HG03108 (cell line): ENCODE results near the gene DNAH7.

Source experiments
- ATAC-seq: cut with Tn5 transposase; IDR thresholded peaks from one replicate; pipeline ENCODE4 v1.9.1; 2021; ENCODE audit warnings: moderate library complexity; ENCODE audit not compliant: unreplicated experiment

The DNAH7 gene

GRCh38 chr2:196079052-196079451, 10.4 kb upstream of the DNAH7 start:
- ATAC-seq, result no peak

- no peak for ATAC-seq
These were observed 9.2 kb upstream of the DNAH7 start for GRCh38 chr2:196077821-196078220.

- no peak for ATAC-seq
These were observed 8.3 kb upstream of the DNAH7 start for GRCh38 chr2:196076778-196077568.

GRCh38 chr2:196075196-196075595, 6.6 kb upstream of the DNAH7 start:
- no peak for ATAC-seq

- no peak for ATAC-seq
These were observed 6.0 kb upstream of the DNAH7 start for GRCh38 chr2:196074631-196075030.

GRCh38 chr2:196073521-196073920, 4.9 kb upstream of the DNAH7 start:
- no peak for ATAC-seq

GRCh38 chr2:196067088-196067382, 1.6 kb downstream of the DNAH7 start:
- no peak for ATAC-seq

- ATAC-seq, result no peak
These were observed 2.1 kb downstream of the DNAH7 start for GRCh38 chr2:196066291-196067087.

GRCh38 chr2:196063773-196064172, 4.9 kb downstream of the DNAH7 start:
- ATAC-seq, result no peak

- ATAC-seq, result no peak
These were observed 9.1 kb downstream of the DNAH7 start for GRCh38 chr2:196059491-196059960.

GRCh38 chr2:196054631-196055030, 14.0 kb downstream of the DNAH7 start:
- no peak for ATAC-seq

- ATAC-seq, result no peak
These were observed 22.3 kb downstream of the DNAH7 start for GRCh38 chr2:196046123-196046917.

- no peak for ATAC-seq
These were observed 26.9 kb downstream of the DNAH7 start for GRCh38 chr2:196041786-196042185.

- no peak for ATAC-seq
These were observed 28.4 kb downstream of the DNAH7 start for GRCh38 chr2:196040218-196040617.

- ATAC-seq, result no peak
These were observed 32.2 kb downstream of the DNAH7 start for GRCh38 chr2:196036442-196036841.

GRCh38 chr2:196018037-196018436, 50.6 kb downstream of the DNAH7 start:
- ATAC-seq, result no peak

GRCh38 chr2:196012314-196012713, 56.3 kb downstream of the DNAH7 start:
- no peak for ATAC-seq

GRCh38 chr2:196000551-196000950, 68.1 kb downstream of the DNAH7 start:
- ATAC-seq, result no peak

- no peak for ATAC-seq
These were observed 70.6 kb downstream of the DNAH7 start for GRCh38 chr2:195998070-195998469.

GRCh38 chr2:195995499-195995898, 73.1 kb downstream of the DNAH7 start:
- ATAC-seq, result no peak

GRCh38 chr2:195993623-195994022, 75.0 kb downstream of the DNAH7 start:
- no peak for ATAC-seq
